ENCODE measurements around the gene IQGAP1. TPM values are rescaled to one million over a fixed set of nuclear protein-coding genes. Genes with fewer than 3 reads are reported as not detected.
"Not testable (repeated sequence)": the region's sequence is repeated elsewhere in the genome, so short reads cannot be mapped to it uniquely, and the experiment has no call there.

Gene IQGAP1
- total and polyA plus RNA-seq, 2 of the 4 experiments (the other 2 are of a cell fraction) = 87.5 to 207 TPM

DNA sequence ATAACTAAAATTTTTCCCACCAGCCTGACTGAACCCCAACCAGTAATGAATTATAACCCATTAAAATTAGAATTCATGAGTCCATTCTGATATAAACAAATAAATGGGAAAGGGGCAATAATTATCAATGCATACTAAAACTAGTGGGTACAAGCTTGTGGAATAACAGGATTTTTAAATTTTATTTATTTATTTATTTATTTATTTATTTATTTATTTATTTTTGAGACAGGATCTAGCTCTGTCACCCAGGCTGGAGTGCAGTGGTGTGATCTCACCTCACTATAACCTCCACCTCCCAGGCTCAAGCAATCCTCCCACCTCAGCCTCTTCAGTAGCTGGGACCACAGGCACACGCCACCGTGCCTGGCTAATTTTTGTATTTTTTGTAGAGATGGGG, 125.9 kb downstream of the IQGAP1 start:
- H2AK5ac ChIP-seq (ENCODE audit: low read depth, low read length); H2AK9ac ChIP-seq (replicated peaks; ENCODE audit: low read depth, low read length, poor library complexity); H2BK20ac ChIP-seq (ENCODE audit: low read depth, low read length); H2BK120ac ChIP-seq (ENCODE audit: low read depth, low read length); POLR2A ChIA-PET (ENCODE audit: unreplicated experiment); H3K9me1 ChIP-seq (ENCODE audit: insufficient read depth, low read length); dilution Hi-C loops (cut with HindIII; ENCODE audit: low sequenced_read_pairs, unreplicated experiment); H3K14ac ChIP-seq (replicated peaks; ENCODE audit: low read depth, low read length); H3K9me3 ChIP-seq (ENCODE audit: control insufficient read depth, insufficient read depth, low read length); H2BK15ac ChIP-seq (ENCODE audit: low read depth, low read length); H4K91ac ChIP-seq (ENCODE audit: insufficient read depth, low read depth, low read length); H3K27ac ChIP-seq (ENCODE audit: insufficient read depth, low read length); H3K4me2 ChIP-seq (ENCODE audit: low read depth, low read length); BruUV-seq (replicated peaks); H4K8ac ChIP-seq (ENCODE audit: low read depth in 2 of 2, low read length in 2 of 2); H2BK5ac ChIP-seq (ENCODE audit: low read depth, low read length, poor library complexity, severe bottlenecking); H3K4ac ChIP-seq (ENCODE audit: low read depth, low read length); H3K79me1 ChIP-seq (ENCODE audit: low read depth in 1 of 2, low read length in 2 of 2); H3K4me3 ChIP-seq (ENCODE audit: insufficient read depth, low read depth, low read length); H3K56ac ChIP-seq (ENCODE audit: extremely low read depth, insufficient read depth, low read length); H3K27me3 ChIP-seq (ENCODE audit: control insufficient read depth, insufficient read depth, low read length); H3K23ac ChIP-seq (ENCODE audit: low read depth, low read length); ATAC-seq (ENCODE audit: low read depth); H4K5ac ChIP-seq (ENCODE audit: low read depth, low read length); H3K4me1 ChIP-seq (ENCODE audit: control insufficient read depth, insufficient read depth, low read length); CTCF ChIA-PET; H3K18ac ChIP-seq (ENCODE audit: low read depth, low read length); H3K36me3 ChIP-seq (ENCODE audit: control insufficient read depth, insufficient read depth, low read length); in situ Hi-C loops (cut with MboI; ENCODE audit: low sequenced_read_pairs); H4K20me1 ChIP-seq (ENCODE audit: insufficient read depth, low read length); H2AFZ ChIP-seq (replicated peaks; ENCODE audit: low read length, poor library complexity); DNase-seq; H3K9ac ChIP-seq (ENCODE audit: low read depth, low read length); intact Hi-C loops (cut with micrococcal nuclease): not testable (repeated sequence)
- WGBS, 2 experiments (ENCODE audit: extremely low coverage in 2 of 2, insufficient read length in 1 of 2) = no CpG with 5 or more reads among the region's 2 CpGs
